Measurements from ENCODE around the gene SGSM2. TPM values are rescaled to one million over a fixed set of nuclear protein-coding genes. Genes with fewer than 3 reads are reported as not detected.
A peak's percentile ranks its signal among the peaks of the same experiment; 100 is the strongest.

Gene SGSM2
- total and polyA plus RNA-seq, 2 of the 13 experiments (the other 11 are each of a cell fraction or from before 2014, with no cell fraction given): 30.4 to 51.3 TPM

GRCh38 chr17:2401426-2402221 is 64.3 kb downstream of the SGSM2 start (continued):
- TF ChIP-seq MXD3 (CRISPR knock-in tag; IDR thresholded peaks at IDR 0.05) (no peak; the same call in 1 of the 2 replicates), JUNB (CRISPR knock-in tag; IDR thresholded peaks at IDR 0.05; ENCODE audit: borderline replicate concordance) (no peak), ZNF317 (CRISPR knock-in tag; IDR thresholded peaks at IDR 0.05) (no peak), ZNF281 (CRISPR knock-in tag; IDR thresholded peaks at IDR 0.05; ENCODE audit: borderline replicate concordance) (no peak), TAF15 (IDR thresholded peaks at IDR 0.05; ENCODE audit: low read depth, low read length, poor library complexity, severe bottlenecking) (no peak), WIZ (CRISPR knock-in tag; IDR thresholded peaks at IDR 0.05) (no peak), XRCC5 (optimal IDR thresholded peaks at IDR 0.05; ENCODE audit: low read length) (no peak), ZNF180 (CRISPR knock-in tag; IDR thresholded peaks at IDR 0.05; ENCODE audit: borderline replicate concordance, low read depth) (no peak), MYPOP (CRISPR knock-in tag; IDR thresholded peaks at IDR 0.05) (peak; percentile 63; the same call in 1 of the 2 replicates), ZNF629 (CRISPR knock-in tag; conservative IDR thresholded peaks at IDR 0.05) (no peak), POLR2G (IDR thresholded peaks at IDR 0.05; ENCODE audit: low read depth, low read length) (no peak; the same call in 1 of the 2 replicates), FOXJ3 (CRISPR knock-in tag; IDR thresholded peaks at IDR 0.05; ENCODE audit: borderline replicate concordance) (peak; percentile 28; the same call in 1 of the 2 replicates), ZNF737 (CRISPR knock-in tag; IDR thresholded peaks at IDR 0.05; ENCODE audit: borderline replicate concordance) (no peak), NFYC (CRISPR knock-in tag; IDR thresholded peaks at IDR 0.05) (peak; percentile 88), HNF4G (IDR thresholded peaks at IDR 0.05; ENCODE audit: borderline replicate concordance, low read depth, low read length) (peak; percentile 51; the same call in 1 of the 2 replicates), HNF4G (CRISPR knock-in tag; IDR thresholded peaks at IDR 0.05; ENCODE audit: borderline replicate concordance, low read depth) (no peak), ZNF562 (CRISPR knock-in tag; IDR thresholded peaks at IDR 0.05; ENCODE audit: borderline replicate concordance) (no peak), SNAI1 (CRISPR knock-in tag; IDR thresholded peaks at IDR 0.05; ENCODE audit: borderline replicate concordance) (no peak), RELA (CRISPR knock-in tag; IDR thresholded peaks at IDR 0.05) (no peak; the same call in 1 of the 2 replicates), ZNF619 (CRISPR knock-in tag; IDR thresholded peaks at IDR 0.05) (no peak), TP53 (CRISPR knock-in tag; conservative IDR thresholded peaks at IDR 0.05) (0 out of 2 replicates have a peak, but pooled peaks have one; percentile 36), SMARCC2 (IDR thresholded peaks at IDR 0.05) (no peak), NR3C1 (CRISPR knock-in tag; IDR thresholded peaks at IDR 0.05) (no peak), NCOA5 (CRISPR knock-in tag; IDR thresholded peaks at IDR 0.05) (no peak), ZNF207 (IDR thresholded peaks at IDR 0.05; ENCODE audit: borderline replicate concordance) (no peak), ZBTB1 (CRISPR knock-in tag; IDR thresholded peaks at IDR 0.05; ENCODE audit: borderline replicate concordance) (no peak)

Measured in HepG2 (cell line).